GM21528 (cell line): ENCODE data around the gene CDH7.

Experiments
- ATAC-seq: cut with Tn5 transposase; IDR thresholded peaks from one replicate; pipeline ENCODE4 v1.9.1; 2021; ENCODE audit warnings: mild to moderate bottlenecking, moderate library complexity; ENCODE audit not compliant: unreplicated experiment, low FRiP score

Gene CDH7, protein sequence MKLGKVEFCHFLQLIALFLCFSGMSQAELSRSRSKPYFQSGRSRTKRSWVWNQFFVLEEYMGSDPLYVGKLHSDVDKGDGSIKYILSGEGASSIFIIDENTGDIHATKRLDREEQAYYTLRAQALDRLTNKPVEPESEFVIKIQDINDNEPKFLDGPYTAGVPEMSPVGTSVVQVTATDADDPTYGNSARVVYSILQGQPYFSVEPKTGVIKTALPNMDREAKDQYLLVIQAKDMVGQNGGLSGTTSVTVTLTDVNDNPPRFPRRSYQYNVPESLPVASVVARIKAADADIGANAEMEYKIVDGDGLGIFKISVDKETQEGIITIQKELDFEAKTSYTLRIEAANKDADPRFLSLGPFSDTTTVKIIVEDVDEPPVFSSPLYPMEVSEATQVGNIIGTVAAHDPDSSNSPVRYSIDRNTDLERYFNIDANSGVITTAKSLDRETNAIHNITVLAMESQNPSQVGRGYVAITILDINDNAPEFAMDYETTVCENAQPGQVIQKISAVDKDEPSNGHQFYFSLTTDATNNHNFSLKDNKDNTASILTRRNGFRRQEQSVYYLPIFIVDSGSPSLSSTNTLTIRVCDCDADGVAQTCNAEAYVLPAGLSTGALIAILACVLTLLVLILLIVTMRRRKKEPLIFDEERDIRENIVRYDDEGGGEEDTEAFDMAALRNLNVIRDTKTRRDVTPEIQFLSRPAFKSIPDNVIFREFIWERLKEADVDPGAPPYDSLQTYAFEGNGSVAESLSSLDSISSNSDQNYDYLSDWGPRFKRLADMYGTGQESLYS

DNA sequence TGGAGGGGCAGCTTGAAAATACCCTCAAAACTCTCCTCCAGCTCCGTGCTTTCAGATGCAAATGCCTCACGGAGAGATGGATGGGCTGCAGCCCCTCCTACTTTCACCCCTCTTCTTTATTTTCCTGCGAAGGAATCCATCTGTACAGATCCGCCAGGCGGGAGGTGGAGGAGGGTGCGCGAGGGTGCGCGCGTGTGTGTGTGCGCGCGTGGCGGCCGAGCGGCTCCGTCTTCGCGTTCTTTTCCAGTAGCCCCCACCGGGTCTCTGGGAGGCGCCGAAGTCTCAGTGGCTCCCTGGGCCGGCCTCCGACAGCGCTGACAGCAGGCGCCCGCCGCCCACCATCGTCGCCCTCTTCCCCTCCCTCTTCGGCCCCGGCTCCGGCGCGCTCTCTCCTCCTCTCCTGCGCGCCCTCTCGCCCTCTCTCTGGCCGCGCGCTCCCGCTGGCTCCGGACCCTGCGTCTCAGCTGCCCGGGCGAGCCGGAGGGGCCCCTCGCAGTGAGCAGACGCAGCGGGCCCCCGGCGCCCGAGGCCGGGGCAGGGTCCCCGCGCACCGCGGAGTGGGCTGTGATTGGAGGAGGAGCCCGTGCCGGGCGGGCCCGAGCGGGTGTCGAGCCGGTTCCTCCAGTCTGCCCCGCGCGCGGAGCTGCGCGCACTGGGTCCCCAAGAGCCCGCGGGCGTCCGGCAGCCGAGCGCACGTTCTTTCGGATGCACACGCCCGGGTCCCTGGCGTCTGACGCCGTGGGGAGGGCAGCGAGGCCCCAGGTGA is at the start of gene CDH7:
CDH7 (plus strand) TSS at position 624 of the 766 bp plus-strand sequence. CDS start 11,831 bp downstream, outside the sequence.
- no peak for ATAC-seq

DNA sequence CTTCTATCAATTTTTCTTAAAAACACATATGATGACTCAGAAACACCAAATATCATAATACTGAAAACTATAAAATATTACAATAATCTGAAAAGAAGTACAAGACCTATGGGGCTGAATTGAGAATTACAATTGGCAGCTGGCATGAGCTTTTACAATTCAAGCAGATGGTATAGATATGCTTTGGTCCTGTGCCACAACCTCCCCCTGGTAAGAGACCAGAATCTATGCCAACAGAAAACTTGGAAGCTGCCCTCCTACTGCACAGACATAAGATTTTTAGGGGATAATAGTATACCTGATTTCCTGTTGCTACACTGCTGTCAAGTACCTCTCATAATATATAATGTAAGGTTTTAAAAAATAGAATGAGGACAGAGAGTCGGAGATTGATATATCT is 46.8 kb upstream of the CDH7 start:
- ATAC-seq = no peak

DNA sequence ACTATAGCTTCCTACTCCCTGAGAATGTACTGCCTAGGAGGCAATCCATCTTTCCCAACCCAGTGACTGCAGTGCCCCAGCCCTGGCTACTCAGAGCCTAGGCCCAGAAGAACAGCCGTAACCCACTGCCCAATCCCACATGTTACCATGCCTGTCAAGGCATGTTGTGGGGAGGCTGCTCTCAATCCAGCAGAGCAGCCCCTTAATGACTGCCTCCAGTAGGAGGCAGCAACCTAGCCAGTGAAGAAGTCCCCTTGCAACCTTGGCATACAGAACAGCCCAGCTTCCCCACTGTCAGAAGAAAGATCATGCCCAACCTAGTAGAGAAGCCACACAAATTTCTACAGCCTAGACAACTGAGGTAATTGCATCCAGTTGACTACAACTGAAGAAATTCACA is 44.2 kb upstream of the CDH7 start:
- ATAC-seq = no peak

DNA sequence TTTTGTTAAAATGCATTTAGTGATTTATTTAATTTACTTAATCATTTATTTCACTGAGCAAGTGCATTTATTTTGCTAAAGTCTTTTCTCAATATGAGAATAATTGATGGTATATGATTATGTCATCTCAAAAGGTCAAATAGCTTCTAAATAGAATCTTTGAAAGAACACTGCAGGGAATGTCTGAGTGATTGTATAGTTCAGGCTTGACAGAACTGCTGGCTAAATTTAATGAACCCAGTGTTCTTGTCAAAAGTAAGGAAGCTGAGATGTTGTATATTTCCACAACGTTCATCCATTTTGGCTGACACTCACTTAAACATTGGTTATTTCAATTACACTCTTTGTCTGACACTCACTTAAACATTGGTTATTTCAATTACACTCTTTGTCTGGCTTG is 39.3 kb upstream of the CDH7 start:
- ATAC-seq = no peak

DNA sequence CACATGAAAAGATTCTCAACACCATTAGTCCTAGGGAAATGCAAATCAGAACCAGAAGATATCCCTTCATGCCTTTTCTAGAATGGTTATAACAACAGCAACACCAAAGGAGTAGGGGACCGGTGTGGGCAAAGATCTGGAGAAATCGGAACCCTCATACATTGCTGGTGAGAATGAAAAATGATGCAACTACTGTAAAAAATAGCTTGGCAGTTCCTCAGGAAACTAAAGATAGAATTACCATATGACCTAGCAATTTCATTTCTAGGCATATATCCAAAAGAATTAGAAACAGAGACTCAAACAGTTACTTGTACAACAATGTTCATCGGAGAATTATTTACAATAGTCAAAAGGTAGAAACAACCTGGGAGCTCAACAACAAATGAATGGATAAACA is 29.2 kb upstream of the CDH7 start:
- ATAC-seq = no peak

DNA sequence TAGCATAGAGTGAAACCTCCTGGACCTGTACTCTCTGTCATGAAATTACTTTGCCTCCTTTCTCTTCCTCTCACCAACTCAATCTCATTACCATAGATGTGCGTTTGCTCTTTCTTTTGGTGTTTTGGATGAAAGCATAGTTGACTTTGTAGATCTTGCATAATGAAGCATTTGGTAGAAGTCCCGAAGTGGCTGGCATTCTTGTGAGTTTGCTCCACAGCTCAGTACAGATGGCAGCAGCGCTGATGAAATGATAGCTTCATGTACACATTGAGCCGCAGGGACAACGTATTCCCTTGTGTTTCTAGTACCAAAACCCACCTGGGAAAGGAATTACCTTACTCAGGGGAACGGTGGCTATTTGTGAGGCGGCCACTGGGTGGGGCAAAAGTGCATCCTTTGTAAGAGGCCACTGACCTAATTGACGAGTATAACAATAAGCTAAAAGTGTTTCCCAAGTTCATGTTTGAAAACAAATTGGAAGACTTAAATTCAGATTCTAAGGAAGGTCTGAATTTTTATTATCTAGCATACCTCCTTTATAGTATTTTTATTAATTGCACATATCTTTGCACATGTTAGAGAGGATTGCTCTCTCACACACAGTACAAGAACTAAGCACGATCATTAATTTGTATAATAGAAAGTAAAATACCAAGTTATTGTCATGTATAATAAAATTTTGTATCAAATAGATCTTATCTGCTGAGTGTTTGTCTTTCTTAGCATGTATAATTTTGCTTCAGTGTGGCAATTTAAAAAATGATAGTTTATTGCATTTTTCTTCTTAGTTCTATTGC is 25.4 kb upstream of the CDH7 start:
- ATAC-seq = no peak

DNA sequence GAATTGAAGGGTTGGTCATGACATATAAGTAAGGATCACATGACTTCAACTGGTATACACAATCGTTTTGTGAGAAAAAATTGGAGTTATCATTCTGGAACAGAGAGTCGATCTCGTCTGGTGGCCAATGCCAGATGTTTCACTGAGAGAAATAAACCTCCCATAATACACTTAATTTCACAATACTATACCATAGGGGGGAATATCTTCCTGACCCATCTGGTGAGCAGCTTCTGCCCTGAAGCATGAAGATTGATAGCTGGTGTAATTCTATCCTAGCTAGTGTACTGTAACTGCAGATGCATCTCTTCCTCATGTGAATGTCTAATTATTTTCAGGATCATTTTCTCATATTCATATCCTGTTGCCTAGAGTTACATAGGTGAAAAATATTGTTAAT is 15.7 kb upstream of the CDH7 start:
- ATAC-seq = no peak

DNA sequence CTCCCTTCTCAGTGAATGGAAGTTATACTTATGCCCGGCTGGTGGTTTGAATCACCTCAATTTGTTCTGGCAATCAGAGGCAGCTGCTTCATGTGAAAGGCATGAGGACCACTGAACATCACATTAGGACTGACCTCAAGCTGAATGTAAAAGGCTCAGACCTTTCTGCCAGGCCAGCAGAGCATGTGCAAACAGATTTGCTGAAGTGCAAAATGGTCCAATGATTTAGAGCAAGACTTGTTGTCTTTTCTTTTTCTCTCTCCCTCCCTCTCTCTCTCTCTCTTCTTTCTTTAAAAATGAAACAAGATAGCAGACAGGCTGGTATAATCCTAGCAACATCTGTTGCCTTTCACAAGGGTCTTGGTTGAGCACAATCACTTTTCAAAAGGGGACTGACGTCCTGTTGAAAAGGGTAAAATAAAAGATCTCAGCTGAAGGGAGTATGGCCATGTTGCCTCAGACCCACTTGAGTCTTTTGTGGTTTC is 13.3 kb upstream of the CDH7 start:
- ATAC-seq = no peak

DNA sequence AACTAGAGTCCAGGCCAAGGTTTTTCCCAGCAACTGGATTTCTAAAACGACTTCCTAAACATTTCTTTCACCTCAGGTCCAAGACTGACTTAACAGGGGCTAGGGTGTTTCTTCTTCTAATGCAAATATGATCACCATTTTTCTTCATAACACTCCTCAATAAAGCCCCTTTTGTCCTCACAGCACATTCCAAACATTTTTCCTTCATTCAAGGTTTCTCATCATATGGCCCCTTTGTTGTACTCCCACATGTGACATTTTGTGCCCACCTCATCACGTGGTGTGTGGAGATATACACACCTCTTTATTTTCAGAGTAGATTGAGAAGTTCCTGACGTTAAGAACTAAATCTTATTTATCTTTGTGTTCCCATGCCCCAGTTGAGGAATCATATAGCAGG is 3.9 kb upstream of the CDH7 start:
- no peak for ATAC-seq

DNA sequence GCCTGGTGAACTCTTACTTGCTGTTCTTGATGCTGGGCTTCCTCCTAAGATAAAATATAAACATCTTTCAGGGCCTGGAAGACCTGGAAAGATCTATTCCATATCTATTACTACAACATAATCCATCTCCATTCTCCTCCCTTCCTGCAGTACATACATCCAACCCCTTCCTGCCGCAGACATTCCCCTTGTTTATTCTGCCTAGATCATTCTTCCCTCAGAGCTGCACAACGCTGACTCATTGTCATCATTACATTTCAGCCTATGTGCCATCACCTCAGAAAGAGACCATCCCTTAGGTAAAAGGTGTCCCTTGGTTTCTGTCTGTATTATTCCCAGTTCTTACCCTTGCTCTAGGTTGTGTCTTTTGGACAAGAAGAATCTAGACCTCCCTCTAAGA is 2.5 kb upstream of the CDH7 start:
- no peak for ATAC-seq

DNA sequence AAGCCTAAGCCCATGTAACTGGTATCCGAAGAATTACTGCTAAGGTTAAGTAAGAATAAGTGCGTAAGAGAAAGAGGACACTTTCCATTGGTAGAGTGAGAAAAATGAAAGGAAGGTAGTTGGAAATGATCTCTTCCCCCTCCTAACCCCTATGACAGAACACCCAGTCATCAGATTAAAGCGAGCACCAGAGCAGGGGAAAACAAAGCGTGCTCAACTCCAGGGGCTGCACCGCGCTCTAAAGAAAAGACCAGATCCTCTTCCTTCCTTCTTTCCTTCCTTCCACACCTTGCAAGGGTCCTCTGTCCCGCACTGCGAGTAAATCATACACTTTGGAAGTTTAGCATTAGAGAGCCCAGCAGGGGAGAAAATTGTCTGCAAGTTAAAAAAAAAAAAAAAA is 971 bp upstream of the CDH7 start:
- no peak for ATAC-seq

DNA sequence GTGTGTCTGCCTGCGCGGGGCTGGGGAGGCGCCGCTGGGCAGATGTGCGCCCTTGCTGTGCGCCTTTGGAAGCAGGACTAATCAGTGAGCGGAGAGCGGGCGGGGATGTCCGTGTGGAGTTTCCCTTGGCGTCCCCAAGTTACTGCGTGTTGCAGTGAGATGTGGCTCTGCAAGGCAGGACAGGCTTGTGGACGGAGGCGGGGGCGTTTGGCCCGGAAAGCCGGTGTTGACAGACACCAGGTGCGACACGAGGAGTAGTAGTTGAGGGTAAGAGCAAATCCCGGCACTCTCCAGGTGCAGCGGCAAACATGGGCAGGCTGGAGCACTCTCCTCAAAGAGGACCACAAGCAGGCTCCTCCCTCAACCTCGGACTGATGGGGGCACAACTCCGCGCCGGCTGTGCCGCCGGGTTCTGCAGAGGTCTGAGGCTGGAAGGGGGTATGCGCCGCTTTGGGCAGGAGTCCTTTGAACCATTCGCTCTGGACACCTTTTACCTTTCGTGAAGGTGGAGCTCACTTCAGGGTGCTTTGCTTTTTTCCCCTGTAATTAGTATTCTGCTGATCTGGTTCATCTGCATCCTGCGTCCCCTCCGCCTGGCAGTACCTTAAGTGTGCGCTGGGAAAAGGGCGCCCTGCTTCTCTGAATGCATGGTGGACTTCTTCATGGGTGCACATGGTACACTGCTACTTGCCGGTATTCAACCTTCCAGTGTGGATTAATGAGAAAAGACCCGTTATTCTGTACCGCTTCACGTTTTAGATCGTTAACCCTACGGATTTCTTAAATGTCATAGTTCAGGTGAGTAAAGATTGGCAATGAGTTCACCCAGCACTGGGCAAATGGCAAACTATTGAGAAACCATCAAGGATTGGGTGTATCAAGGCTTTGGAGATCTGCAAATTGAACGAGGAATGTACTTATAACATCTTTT is 608 bp downstream of the CDH7 start:
- no peak for ATAC-seq

DNA sequence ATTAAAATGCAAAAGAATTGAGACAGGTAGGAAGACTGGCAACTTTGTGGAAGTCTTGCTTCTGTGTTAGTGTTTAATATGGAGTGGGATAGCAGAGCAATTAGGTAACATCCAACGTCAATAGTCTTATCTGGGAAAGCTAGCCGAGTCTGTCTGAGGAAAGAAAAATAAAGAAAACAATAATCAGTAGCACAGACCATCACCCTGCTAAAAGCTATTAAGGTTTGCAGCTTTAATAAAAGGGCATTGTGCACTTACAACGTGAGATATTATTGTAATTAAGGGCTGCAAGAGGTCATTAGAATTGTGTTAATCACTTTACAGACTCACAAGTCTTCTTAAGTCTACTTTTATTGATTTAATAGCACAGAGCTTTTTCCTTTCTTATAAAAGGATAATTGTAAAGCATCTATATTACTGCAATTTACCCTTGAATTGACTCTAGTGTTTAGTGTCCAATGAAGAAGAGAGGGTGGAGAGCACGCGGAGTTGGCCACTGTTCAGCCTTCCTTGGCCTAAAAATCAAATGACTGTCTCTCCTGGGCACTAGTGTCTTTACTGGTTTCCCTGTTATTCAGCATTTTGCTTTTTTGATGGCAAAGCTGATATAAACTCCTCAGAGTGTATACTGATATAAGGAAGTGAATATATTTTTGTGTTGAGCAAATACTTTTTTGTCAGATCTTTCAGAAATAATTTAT is 2.0 kb downstream of the CDH7 start:
- ATAC-seq = no peak

DNA sequence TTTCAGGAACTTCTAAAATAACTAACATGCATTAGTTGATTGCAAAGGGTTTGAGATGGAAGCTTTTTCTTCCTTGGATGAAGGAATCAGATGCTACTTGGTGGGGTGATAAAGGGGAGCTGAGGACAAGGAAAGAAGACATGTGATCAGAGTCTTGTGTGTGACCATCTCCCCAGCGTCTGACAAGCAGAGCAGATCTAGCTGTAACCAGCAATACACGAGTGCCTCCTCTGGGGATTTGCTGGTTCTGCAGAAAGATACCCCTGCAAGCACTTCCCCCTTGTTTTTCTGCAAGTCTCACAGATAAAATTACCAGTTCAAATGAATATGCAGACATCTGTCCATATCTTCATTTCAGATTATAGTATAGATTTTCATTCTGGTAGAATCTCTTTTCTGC is 2.7 kb downstream of the CDH7 start:
- ATAC-seq = no peak

DNA sequence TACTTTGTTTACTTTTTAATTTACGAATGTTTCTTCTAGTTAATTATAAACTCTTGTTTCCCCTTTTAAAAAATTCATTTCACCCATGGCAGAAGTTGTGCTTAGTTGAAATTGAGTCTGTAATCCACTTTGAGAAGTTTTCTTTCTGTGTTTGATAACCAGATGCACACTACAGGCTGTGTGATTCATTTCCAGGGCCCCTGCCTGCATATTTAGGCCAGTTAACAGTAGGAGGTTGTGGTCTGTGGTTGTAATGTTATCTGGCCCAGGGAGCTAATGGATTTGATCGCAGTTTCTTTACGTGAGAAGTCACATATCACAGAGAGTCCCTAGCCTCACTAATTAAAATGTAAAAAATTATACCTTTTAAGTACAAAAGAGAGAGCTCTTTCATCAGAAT is 3.3 kb downstream of the CDH7 start:
- no peak for ATAC-seq

DNA sequence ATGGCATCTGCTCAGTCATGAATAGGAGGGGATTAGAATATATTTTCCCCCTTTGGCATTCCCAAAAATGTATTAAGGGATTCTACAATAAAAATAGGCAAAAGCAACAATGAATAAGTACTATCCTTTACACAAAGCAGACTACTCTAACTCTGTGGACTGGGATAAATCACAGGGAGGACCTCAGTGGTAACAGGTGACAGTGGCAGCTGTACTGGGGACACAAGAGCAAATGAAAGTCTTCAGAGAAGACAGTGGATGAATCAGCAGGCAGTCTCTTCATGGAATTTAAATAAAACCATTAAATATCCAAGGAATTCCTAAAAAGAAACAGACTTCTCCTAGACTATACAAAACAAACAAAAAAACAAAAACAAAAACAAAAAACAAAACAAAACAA is 4.8 kb downstream of the CDH7 start:
- ATAC-seq = no peak

DNA sequence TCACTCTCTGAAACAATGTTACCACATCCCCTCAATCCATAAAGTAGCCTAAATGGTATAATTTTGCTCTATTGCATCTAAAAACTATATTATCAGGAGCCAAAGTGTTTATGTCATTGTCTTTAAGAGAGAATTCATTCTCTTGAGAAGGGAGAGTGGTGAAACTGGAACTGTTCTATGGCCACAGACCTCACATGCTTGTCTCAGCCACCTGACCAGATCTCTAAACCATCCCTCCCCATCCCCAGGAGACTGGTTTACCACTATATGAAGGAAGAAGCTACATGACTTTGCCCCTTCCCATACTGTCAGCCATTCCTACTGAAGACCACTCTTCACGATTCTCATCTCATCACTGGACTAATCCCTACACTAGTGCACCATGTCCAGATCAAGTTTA is 9.6 kb downstream of the CDH7 start:
- no peak for ATAC-seq

DNA sequence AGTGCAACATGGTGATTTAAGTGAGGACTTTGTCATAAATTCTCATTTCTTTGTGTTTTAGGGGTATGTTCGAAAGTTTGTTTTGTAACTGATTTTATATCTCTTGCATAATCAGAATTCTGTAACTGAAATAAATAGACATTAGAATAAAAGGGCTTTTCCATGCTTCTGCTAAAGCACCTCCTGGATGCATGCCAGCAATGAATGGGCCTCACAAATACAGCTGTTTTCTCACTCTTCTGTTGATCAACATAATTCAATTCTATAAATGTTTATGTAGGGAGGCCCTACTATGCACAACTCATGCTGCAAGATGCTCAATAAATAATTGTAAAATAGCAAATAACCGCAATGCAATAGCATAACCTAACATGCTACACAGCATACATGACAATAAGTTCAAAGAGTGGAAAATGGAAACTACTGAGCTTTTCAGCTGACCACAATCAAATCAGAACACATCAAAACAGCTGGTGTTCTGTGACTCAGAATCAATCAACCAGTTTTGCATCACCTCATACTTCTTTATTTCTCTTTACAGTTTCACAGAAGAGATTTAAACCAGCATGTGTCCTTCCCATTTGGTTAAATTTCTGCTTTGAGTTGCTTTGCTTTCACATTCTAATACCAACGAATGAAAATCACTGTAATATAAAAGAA is 11.0 kb downstream of the CDH7 start:
- ATAC-seq = no peak
